GM23248 (cell line): ENCODE results near the gene RNF214.

ENCODE experiments used
- EZH2 ChIP-seq: fragments of 200-600 bp; sonication (generic); IDR thresholded peaks from 2 replicates; pipeline ENCODE4 v1.6.1; 2018; ENCODE audit warnings: antibody characterized with exemption, mild to moderate bottlenecking; ENCODE audit not compliant: insufficient read depth, poor library complexity, severe bottlenecking
- EZH2phosphoT487 ChIP-seq: fragments of 200-600 bp; sonication (generic); IDR thresholded peaks from 2 replicates; pipeline ENCODE4 v1.6.1; 2018; ENCODE audit warnings: antibody characterized with exemption, moderate library complexity, mild to moderate bottlenecking, low read depth; ENCODE audit not compliant: insufficient read depth

DNA sequence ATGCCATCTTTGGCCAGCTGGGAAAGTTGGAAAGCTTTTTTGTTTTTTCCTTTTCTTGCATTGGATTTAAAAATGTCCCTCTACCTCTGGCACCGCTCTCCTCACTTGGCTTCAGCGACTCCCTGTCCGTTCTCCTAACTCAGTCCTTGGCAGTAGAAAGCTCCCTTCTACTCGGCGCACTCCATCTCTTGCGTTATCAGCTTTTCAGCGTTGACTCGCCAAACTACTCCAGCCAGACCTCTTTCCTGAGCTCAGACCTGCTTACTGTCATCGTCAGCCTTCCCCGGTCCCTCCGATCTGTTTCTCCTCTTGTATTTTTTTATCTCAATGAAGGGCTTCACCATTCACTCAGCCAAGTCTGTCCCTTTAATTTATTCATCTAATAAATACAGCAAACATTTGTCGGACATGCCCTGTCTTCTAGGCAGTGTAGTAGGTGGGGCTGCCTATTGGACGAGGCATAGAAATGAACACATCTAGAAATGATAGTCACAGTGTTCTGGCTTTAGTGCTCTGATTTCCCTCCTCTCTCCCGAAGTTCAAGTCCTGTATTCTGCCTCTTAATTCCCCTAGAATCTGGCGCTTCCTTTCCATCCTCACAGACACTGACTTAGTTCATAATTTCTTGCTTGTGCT lies 96.0 kb downstream of the RNF214 start:
- TF ChIP-seq EZH2phosphoT487 (no peak), EZH2 (no peak)
